ENCODE data around the gene BMERB1.

BMERB1 gene

DNA sequence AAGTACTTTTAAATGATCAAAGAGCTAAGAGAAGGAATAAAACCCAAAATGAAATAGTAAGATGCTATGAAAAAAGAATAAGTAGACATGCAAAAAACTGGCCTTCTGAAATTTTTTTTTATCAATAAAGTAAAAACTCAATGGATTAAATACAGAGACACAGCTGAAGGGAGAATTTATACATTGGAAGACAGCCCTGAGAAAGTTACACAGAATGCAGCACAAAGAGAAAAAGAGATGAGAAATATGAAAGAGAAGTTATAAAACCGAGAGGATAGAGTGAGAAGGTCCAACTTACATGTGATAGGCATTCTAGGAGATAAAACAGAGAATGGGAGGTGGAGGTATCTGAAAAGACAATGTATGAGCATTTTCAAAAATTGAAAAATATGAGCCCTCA, 151.6 kb downstream of the BMERB1 start:
- no peak overlapping the region for H3K4me3 ChIP-seq (replicated peaks in 1 of 2; ENCODE audit: low read depth in 2 of 2, low read length in 2 of 2)
- no peak for TF ChIP-seq CTCF (IDR thresholded peaks at IDR 0.05; ENCODE audit: low read depth, low read length)
- DNase-seq (ENCODE audit: low read depth in 2 of 2): no peak

GRCh38 chr16:15586716-15587115, 152.3 kb downstream of the BMERB1 start:
- no peak overlapping the region for H3K4me3 ChIP-seq (replicated peaks in 1 of 2; ENCODE audit: low read depth in 2 of 2, low read length in 2 of 2)
- TF ChIP-seq CTCF (IDR thresholded peaks at IDR 0.05; ENCODE audit: low read depth, low read length): no peak
- DNase-seq (ENCODE audit: low read depth in 2 of 2): no peak

- no peak overlapping the region for H3K4me3 ChIP-seq (replicated peaks in 1 of 2; ENCODE audit: low read depth in 2 of 2, low read length in 2 of 2)
- TF ChIP-seq CTCF (IDR thresholded peaks at IDR 0.05; ENCODE audit: low read depth, low read length): no peak
- no peak for DNase-seq (ENCODE audit: low read depth in 2 of 2)
Measured at GRCh38 chr16:15587152-15587825, 152.9 kb downstream of the BMERB1 start.

GRCh38 chr16:15592324-15592723, 157.9 kb downstream of the BMERB1 start:
- TF ChIP-seq CTCF (IDR thresholded peaks at IDR 0.05; ENCODE audit: low read depth, low read length): no peak
- no peak overlapping the region for H3K4me3 ChIP-seq (replicated peaks in 1 of 2; ENCODE audit: low read depth in 2 of 2, low read length in 2 of 2)
- no peak for DNase-seq (ENCODE audit: low read depth in 2 of 2)

- DNase-seq (ENCODE audit: low read depth in 2 of 2): no peak
- no peak for TF ChIP-seq CTCF (IDR thresholded peaks at IDR 0.05; ENCODE audit: low read depth, low read length)
- no peak overlapping the region for H3K4me3 ChIP-seq (replicated peaks in 1 of 2; ENCODE audit: low read depth in 2 of 2, low read length in 2 of 2)
Measured at GRCh38 chr16:15593235-15593634, 158.8 kb downstream of the BMERB1 start.

DNA sequence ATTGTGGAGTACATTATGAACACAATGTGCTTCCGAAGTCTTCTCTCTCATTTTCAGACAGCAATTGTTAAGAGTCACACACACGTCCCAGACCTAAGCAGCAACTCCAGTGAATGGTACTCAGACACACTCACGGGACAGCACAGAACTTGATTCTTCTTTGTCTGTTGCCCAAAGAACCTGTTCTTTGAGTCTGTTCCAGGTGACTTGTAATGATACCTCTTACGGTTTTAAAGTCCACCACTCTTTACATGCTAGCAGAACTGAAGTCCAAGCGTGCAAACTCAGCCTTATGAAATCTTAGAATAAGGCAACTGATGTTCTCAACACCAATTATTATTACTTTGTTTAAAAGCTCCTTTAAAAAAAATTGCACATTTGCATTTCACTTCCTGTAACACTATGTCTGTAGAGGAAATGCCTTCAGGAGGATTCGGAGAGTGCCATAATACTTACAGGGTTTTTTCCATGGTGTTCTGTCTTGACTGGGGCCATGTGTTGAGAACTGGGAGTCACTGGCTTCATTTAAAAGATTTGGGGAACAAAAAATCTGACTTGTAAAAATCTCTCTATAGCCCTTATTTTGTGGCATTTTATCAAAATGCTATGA, 160.4 kb downstream of the BMERB1 start:
- no peak for DNase-seq (ENCODE audit: low read depth in 2 of 2)
- TF ChIP-seq CTCF (IDR thresholded peaks at IDR 0.05; ENCODE audit: low read depth, low read length): no peak
- no peak overlapping the region for H3K4me3 ChIP-seq (replicated peaks in 1 of 2; ENCODE audit: low read depth in 2 of 2, low read length in 2 of 2)

Data from cardiac fibroblast (primary cell).